ENCODE data around the gene GAN. TPM values are rescaled to one million over a fixed set of nuclear protein-coding genes. Genes with fewer than 3 reads are reported as not detected.

GAN gene
- total RNA-seq, 1 experiment from 2014 or later: 22.5 TPM

DNA sequence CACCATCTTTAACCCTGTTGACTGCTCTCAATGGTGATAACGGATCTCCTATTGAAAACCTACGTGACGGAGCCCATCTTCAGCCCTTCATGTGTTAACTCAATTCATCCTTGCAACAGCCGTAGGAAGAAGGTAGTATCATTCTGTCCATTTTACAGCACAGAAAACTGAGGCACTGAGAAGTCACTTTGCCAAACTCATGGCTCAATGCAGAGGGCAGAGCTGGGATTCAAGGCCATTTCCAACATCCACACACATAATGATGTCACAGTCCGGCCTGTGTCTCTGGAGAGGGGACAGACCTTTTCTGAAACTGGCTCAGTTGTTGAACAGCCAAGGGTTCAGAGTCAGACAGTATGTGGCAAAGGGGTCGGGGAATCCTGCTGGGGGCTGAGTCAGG, 77.2 kb downstream of the GAN start:
- Histone ChIP-seq H3K27ac (ENCODE audit: low read depth, low read length) (no peak overlapping the region), H4K20me1 (ENCODE audit: insufficient read depth) (no peaks in the 10 kb centered on the region), H3K9ac (ENCODE audit: low read length) (no peak overlapping the region), H3K36me3 (ENCODE audit: control insufficient read depth in 1 of 2, insufficient read depth in 2 of 2, low read length in 2 of 2) (no peaks in the 10 kb centered on the region; a peak in 1 of 4 replicates), H3K9me2 (ENCODE audit: insufficient read depth) (no peaks in the 10 kb centered on the region), H3K79me2 (ENCODE audit: insufficient read depth, low read length) (no peaks in the 10 kb centered on the region), H3K4me2 (ENCODE audit: low read length) (no peak overlapping the region), H3K27me3 (ENCODE audit: insufficient read depth, low read length) (no peaks in the 10 kb centered on the region), H3K9me3 (ENCODE audit: control insufficient read depth in 1 of 2, insufficient read depth in 1 of 2, low read depth in 1 of 2, low read length in 2 of 2) (no peaks in the 10 kb centered on the region), H2AFZ (ENCODE audit: low read depth, low read length, poor library complexity, severe bottlenecking) (no peak overlapping the region), H3K4me3 (replicated peaks in 1 of 2; ENCODE audit: low read depth in 1 of 2, low read length in 2 of 2) (no peak overlapping the region), H3K4me1 (ENCODE audit: control insufficient read depth in 1 of 2, insufficient read depth in 2 of 2, low read length in 2 of 2) (no peaks in the 10 kb centered on the region)
- TF ChIP-seq SIN3A (IDR thresholded peaks at IDR 0.05; ENCODE audit: low read depth): no peak
- TF ChIP-seq YY1 (IDR thresholded peaks at IDR 0.05; ENCODE audit: extremely low read depth, insufficient replicate concordance, low read depth, low read length): no peak
- no peak for TF ChIP-seq RAD21 (IDR thresholded peaks at IDR 0.05; ENCODE audit: low read depth)
- TF ChIP-seq FOSL1 (IDR thresholded peaks at IDR 0.05; ENCODE audit: low read depth): no peak
- no peak for TF ChIP-seq EZH2phosphoT487 (IDR thresholded peaks at IDR 0.05; ENCODE audit: borderline replicate concordance)
- TF ChIP-seq SRF (IDR thresholded peaks at IDR 0.05; ENCODE audit: low read depth): no peak
- no peak for TF ChIP-seq POLR2AphosphoS5 (IDR thresholded peaks at IDR 0.05; ENCODE audit: low read depth, low read length)
- no peak for TF ChIP-seq EZH2 (IDR thresholded peaks at IDR 0.05)
- ChIA-PET POLR2A (no interaction called here), CTCF (no interaction called here), RAD21 (ENCODE audit: low non-redundant PET in 1 of 2, low total read pairs in 2 of 2, uncharacterized antibody in 2 of 2, unreplicated experiment in 2 of 2) (no interaction called here)
- intact Hi-C loops (cut with micrococcal nuclease): no loop called here
- no TSS peak for BruUV-seq (replicated peaks)
- no peak for ATAC-seq
- no peak for DNase-seq (ENCODE audit: low read depth, low spot score)

DNA sequence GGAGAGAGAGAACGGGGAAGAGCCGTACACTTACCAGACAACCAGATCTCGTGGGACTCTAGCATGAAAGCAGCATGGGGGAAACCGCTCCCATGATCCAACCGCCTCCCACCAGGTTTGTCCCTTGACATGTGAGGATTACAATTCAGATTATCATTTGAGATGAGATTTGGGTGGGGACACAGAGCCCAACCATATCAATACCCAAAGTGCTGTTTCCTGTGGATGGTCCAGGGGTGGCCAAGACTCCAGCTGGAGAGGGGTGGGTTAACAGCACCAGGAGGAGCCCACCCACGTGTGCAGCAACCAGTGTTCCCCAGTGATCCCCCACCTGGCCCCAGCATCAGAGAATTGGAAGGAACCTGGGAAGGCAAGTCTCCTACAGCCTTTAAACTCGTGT, 79.7 kb downstream of the GAN start:
- Histone ChIP-seq H3K9me3 (ENCODE audit: control insufficient read depth in 1 of 2, insufficient read depth in 1 of 2, low read depth in 1 of 2, low read length in 2 of 2) (no peaks in the 10 kb centered on the region), H3K27me3 (ENCODE audit: insufficient read depth, low read length) (no peaks in the 10 kb centered on the region), H3K4me2 (ENCODE audit: low read length) (no peak overlapping the region), H4K20me1 (ENCODE audit: insufficient read depth) (no peaks in the 10 kb centered on the region), H3K4me1 (ENCODE audit: control insufficient read depth in 1 of 2, insufficient read depth in 2 of 2, low read length in 2 of 2) (no peaks in the 10 kb centered on the region), H3K9me2 (ENCODE audit: insufficient read depth) (no peaks in the 10 kb centered on the region), H3K9ac (ENCODE audit: low read length) (no peak overlapping the region), H3K79me2 (ENCODE audit: insufficient read depth, low read length) (no peaks in the 10 kb centered on the region), H3K27ac (ENCODE audit: low read depth, low read length) (no peak overlapping the region), H3K4me3 (replicated peaks in 1 of 2; ENCODE audit: low read depth in 1 of 2, low read length in 2 of 2) (no peak overlapping the region), H2AFZ (ENCODE audit: low read depth, low read length, poor library complexity, severe bottlenecking) (no peak overlapping the region), H3K36me3 (ENCODE audit: control insufficient read depth in 1 of 2, insufficient read depth in 2 of 2, low read length in 2 of 2) (no peaks in the 10 kb centered on the region; a peak in 1 of 4 replicates)
- ATAC-seq (no peak), DNase-seq (ENCODE audit: low read depth, low spot score) (no peak)
- CTCF ChIA-PET: no interaction called here
- intact Hi-C loops (cut with micrococcal nuclease): no loop called here
- TF ChIP-seq ZNF274 (IDR thresholded peaks at IDR 0.05; ENCODE audit: low read depth, low read length) (no peak), CBX3 (IDR thresholded peaks at IDR 0.05; ENCODE audit: low read depth) (no peak), TCF7L2 (IDR thresholded peaks at IDR 0.05; ENCODE audit: borderline replicate concordance, extremely low read depth, insufficient read depth, insufficient read length) (no peak), POLR2AphosphoS5 (IDR thresholded peaks at IDR 0.05; ENCODE audit: low read depth, low read length) (no peak), ZFX (IDR thresholded peaks at IDR 0.05) (no peak)
- RAD21 ChIA-PET (ENCODE audit: low non-redundant PET in 1 of 2, low total read pairs in 2 of 2, uncharacterized antibody in 2 of 2, unreplicated experiment in 2 of 2): no interaction called here
- POLR2A ChIA-PET: no interaction called here
- BruUV-seq (replicated peaks): no TSS peak

All from HCT116 (cell line).